Measurements from ENCODE around the gene GPR3. TPM values are rescaled to one million over a fixed set of nuclear protein-coding genes. Genes with fewer than 3 reads are reported as not detected.

The GPR3 gene
- total RNA-seq, 1 donor from 2014 or later = 2.0 TPM

DNA sequence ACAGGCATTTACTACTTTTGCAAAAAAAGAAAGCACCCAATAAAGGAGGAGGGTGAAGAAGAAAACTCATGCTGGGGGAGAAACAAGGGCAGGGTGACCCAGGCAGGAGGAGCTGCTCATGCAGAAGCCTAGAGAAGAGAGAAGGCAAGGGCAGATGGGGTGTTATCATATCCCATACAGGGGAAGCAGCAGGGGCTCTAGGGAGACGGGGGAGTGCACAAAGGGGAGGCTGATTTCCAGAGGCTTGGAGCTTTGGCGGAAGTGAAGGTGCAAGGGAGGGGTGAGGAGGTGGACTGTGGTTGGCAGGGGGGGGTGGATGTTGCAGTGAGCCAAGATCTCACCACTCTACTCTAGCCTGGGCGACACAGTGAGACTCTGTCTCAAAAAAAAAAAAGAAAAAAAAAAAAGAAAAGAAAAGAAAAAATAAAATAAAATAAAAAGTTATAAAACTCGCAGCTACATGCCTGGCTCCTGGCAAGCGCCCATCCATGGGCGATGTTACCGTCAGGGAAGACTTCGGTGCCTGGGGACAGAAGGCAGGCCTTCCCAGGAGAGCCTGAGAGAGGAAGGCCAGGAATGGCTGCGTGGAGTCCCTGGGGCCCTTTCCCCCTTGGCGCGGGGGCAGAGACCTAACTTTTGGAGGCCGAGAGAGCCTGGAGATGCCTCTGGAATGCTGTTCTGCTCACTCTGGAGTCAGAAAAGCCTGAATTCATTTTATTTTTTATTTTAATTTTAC lies 14.5 kb upstream of the GPR3 start:
- Histone ChIP-seq H3K27ac (no peak overlapping the region), H3K9me3 (no peaks in the 10 kb centered on the region), H3K4me1 (no peaks in the 10 kb centered on the region), H3K36me3 (no peaks in the 10 kb centered on the region), H3K27me3 (no peaks in the 10 kb centered on the region), H3K4me3 (no peak overlapping the region)
- TF ChIP-seq, protein P1, sequence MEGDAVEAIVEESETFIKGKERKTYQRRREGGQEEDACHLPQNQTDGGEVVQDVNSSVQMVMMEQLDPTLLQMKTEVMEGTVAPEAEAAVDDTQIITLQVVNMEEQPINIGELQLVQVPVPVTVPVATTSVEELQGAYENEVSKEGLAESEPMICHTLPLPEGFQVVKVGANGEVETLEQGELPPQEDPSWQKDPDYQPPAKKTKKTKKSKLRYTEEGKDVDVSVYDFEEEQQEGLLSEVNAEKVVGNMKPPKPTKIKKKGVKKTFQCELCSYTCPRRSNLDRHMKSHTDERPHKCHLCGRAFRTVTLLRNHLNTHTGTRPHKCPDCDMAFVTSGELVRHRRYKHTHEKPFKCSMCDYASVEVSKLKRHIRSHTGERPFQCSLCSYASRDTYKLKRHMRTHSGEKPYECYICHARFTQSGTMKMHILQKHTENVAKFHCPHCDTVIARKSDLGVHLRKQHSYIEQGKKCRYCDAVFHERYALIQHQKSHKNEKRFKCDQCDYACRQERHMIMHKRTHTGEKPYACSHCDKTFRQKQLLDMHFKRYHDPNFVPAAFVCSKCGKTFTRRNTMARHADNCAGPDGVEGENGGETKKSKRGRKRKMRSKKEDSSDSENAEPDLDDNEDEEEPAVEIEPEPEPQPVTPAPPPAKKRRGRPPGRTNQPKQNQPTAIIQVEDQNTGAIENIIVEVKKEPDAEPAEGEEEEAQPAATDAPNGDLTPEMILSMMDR (IDR thresholded peaks at IDR 0.05) = no peak
- no peak for DNase-seq (ENCODE audit: low spot score in 2 of 2)
- intact Hi-C loops (cut with DNase I) = no loop called here

DNA sequence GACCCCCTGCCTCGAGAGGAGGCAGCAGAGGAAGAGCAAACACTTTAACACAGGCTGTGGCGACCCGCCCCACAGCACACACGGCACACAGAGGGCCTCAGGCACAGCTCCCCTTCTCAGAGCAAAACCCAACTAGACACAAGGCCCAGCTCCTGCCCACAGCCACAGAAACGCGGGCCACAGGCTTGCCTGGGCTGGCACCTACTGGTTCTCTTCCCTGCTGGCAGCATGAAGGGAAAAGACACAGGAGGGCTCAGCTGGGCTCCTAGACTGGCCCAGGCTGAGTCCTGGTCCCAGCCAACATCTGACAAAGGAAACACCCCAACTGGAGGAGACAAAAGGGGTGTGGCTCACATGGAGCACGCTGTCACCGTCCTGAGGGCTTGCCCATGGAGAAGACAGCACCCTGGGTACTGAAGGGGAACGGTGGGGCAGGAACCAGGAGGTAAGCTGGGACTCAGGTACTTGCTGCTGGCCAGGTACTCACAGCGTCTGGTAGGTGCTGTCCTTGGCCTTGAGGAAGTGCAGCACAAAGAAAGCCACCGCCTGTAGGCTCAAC lies 12.8 kb upstream of the GPR3 start:
- Histone ChIP-seq H3K27ac (no peak overlapping the region), H3K4me3 (no peak overlapping the region), H3K9me3 (no peaks in the 10 kb centered on the region), H3K36me3 (no peaks in the 10 kb centered on the region), H3K4me1 (no peaks in the 10 kb centered on the region), H3K27me3 (no peaks in the 10 kb centered on the region)
- TF ChIP-seq, protein P1 (IDR thresholded peaks at IDR 0.05) = no peak
- intact Hi-C loops (cut with DNase I) = loop anchor here (5.0 kb wide), 1 partner anchor 37 kb away; the partner anchor contains the start of gene SYTL1
- DNase-seq (ENCODE audit: low spot score in 2 of 2) = no peak

DNA sequence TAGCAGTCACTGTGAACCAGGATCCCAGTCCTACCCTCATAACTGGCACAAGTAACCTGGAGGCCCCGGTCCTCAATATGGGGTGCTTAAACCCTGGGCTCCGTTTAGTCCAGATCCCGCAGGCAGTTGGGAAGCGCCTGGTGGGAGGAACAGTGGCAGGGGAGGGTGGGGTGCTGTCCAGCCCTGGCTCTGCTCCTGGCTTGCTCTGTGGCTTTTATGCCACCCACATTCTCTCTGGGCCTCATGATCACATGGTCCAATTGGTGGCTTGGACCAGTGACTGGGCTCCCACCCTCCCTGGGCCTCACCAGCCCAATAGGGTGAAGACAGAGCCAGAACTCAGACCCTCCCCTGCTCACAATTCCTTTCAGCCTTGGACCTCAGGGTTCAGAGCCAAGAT lies 12.2 kb upstream of the GPR3 start:
- Histone ChIP-seq H3K4me1 (no peaks in the 10 kb centered on the region), H3K36me3 (no peaks in the 10 kb centered on the region), H3K27ac (no peak overlapping the region), H3K4me3 (no peak overlapping the region), H3K27me3 (no peaks in the 10 kb centered on the region), H3K9me3 (no peaks in the 10 kb centered on the region)
- intact Hi-C loops (cut with DNase I) = loop anchor here (5.0 kb wide), 1 partner anchor 38 kb away; the partner anchor contains the start of gene SYTL1
- TF ChIP-seq, protein P1 (IDR thresholded peaks at IDR 0.05) = no peak
- no peak for DNase-seq (ENCODE audit: low spot score in 2 of 2)

DNA sequence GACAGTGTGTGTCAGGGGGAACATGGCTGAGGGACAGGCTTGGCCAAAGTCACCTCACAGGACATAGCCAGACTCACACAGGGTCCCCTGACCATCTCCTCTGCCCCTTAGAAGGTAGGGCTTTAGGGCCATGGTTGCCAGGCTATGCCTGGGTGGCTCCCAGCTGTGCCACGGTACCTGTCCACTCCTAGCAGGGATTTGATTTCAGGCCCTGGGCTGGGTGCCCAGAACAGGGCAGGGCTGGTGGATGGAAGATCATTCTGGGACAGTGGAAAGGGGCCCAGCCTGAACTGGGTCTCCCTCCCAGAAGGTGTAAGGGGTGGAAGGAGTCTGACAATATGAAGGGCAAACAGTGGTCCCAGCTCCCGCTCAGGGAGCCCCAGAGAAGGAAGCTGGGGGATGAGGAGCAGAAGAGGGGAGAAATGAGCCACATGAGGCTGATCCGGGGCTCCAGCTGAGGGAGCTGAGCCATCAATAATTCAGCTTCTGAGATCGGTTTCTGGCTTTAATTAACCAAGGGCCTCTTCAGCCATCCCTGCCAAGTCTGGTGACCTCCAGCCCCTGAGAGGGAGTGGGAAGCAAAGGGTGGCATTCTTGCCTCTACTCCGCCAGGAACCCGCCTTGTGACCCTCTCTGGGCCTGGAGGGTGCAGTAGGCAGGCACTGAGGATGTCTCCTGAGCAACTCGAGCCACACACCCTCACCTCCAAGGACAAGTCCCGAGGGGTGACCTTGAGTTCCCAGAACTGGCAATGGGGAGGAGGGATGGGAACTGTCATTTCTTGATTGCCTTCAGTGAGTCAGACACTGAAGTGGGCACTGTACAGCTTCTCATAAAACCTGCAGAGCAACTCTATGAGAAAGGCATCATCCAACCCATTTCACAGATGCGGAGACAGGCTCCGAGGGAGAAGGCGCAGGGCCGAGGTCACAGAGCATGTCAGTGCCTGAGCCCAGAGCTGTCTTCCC lies 11.4 kb upstream of the GPR3 start:
- H3K4me1 ChIP-seq = no peaks in the 10 kb centered on the region
- H3K4me3 ChIP-seq = no peak overlapping the region
- intact Hi-C loops (cut with DNase I) = loop anchor here (5.0 kb wide), 1 partner anchor 39 kb away; the partner anchor contains the start of gene SYTL1
- no peak for DNase-seq (ENCODE audit: low spot score in 2 of 2)
- TF ChIP-seq, protein P1 (IDR thresholded peaks at IDR 0.05) = no peak
- H3K27me3 ChIP-seq = no peaks in the 10 kb centered on the region
- no peaks in the 10 kb centered on the region for H3K36me3 ChIP-seq
- no peak overlapping the region for H3K27ac ChIP-seq
- H3K9me3 ChIP-seq = no peaks in the 10 kb centered on the region

DNA sequence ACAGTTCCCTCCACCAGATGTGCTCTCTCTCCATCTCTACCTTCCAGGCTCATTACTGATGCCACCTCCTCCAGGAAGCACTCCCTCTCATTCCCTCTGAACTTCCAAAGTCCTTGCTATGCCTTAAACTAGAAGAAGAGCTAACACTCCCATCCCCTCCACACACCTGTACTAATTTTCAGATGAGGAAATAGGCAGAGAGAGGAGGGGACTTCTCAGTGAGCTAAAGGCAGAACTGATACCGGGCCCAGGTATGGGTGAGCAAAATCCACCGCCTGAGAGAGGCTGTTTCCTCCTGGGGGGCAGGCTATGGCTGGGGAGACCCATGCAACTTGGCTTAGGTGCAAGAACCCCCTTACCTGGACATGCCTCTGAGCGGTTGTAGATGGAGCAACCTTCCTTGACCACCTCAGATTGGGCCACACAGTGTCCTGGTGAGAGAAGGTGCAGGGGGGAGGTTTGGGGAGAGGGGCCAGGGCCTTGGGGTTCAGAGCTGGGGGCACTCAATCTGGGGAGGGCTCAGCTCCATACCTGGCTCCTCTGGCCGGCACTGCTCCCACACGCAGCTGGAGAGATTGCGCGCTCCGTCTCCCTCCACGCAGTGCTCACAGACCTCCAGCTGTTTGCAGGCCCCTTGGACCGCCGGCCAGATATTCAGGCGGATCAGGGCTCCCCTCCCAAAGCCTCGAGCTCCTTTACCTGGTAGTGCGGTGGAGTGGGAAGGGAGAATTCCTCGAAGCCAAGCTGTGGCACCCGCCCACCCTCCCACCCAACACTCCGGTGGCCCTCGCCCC lies 10.3 kb upstream of the GPR3 start:
- Histone ChIP-seq H3K4me3 (no peak overlapping the region), H3K36me3 (no peaks in the 10 kb centered on the region), H3K9me3 (no peaks in the 10 kb centered on the region), H3K4me1 (no peaks in the 10 kb centered on the region), H3K27me3 (no peaks in the 10 kb centered on the region), H3K27ac (no peak overlapping the region)
- intact Hi-C loops (cut with DNase I) = loop anchor here (5.0 kb wide), 1 partner anchor 40 kb away; the partner anchor contains the start of gene SYTL1
- TF ChIP-seq, protein P1 (IDR thresholded peaks at IDR 0.05) = no peak
- no peak for DNase-seq (ENCODE audit: low spot score in 2 of 2)

All from ascending aorta (tissue), 2 donors.